AG10803 (cell line): ENCODE measurements around the gene SLC37A1.

Experiments used
- DNase-seq: peaks from one replicate; pipeline ENCODE4 v3.0.0; 2010; ENCODE audit warnings: low read depth
- H3K4me3 ChIP-seq: 2 replicates; pipeline ENCODE4 v1.5.1; 2011; ENCODE audit warnings: mild to moderate bottlenecking, low read length, control low read depth
- TF ChIP-seq, protein P1 (sequence below): conservative IDR thresholded peaks from 2 replicates; pipeline ENCODE4 v1.5.1; 2011; ENCODE audit warnings: mild to moderate bottlenecking, low read length, control low read depth, inconsistent platforms

Gene SLC37A1

GRCh38 chr21:42505090-42505726 lies 8.4 kb upstream of the SLC37A1 start:
- no peak overlapping the region for H3K4me3 ChIP-seq
- TF ChIP-seq, protein P1, sequence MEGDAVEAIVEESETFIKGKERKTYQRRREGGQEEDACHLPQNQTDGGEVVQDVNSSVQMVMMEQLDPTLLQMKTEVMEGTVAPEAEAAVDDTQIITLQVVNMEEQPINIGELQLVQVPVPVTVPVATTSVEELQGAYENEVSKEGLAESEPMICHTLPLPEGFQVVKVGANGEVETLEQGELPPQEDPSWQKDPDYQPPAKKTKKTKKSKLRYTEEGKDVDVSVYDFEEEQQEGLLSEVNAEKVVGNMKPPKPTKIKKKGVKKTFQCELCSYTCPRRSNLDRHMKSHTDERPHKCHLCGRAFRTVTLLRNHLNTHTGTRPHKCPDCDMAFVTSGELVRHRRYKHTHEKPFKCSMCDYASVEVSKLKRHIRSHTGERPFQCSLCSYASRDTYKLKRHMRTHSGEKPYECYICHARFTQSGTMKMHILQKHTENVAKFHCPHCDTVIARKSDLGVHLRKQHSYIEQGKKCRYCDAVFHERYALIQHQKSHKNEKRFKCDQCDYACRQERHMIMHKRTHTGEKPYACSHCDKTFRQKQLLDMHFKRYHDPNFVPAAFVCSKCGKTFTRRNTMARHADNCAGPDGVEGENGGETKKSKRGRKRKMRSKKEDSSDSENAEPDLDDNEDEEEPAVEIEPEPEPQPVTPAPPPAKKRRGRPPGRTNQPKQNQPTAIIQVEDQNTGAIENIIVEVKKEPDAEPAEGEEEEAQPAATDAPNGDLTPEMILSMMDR: no peak
- DNase-seq: no peak

DNA sequence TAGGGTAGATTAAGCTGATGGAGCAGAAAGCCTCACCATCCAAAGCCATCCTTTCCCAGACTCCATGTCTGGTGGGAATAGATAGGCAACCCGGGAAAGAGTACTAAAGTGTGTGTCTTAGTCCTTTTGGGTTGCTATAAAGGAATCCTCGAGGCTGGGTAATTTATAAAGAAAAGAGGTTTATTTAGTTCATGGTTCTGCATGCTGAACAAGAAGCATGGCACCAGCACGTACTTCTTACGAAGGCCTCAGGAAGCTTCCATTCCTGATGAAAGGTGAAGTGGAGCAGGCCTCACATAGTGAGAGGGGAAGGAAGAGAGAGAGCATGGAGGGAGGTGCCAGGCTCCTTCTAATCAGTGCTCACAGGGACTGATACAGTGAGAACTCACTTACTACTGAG lies 6.2 kb upstream of the SLC37A1 start:
- DNase-seq: no peak
- TF ChIP-seq, protein P1: no peak
- no peak overlapping the region for H3K4me3 ChIP-seq

DNA sequence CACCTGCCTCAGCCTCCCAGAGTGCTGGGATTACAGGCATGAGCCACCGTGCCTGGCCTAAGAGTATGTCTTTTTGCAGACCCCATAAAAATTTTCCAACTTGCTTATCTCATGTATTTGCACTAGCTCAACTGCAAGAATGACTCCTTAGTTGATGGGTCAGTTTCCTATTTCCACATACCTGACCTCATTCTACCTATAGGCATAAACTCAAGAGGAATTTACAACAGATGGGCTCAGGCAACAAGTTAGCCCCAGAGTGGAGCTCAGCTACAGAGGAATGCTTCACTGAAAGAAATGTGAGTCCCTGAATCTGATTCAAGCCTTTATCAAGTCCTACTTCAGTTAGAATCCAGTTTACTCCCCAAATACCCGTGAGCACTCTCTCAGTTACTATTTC lies 5.3 kb upstream of the SLC37A1 start:
- H3K4me3 ChIP-seq: no peak overlapping the region
- TF ChIP-seq, protein P1: no peak
- DNase-seq: no peak

DNA sequence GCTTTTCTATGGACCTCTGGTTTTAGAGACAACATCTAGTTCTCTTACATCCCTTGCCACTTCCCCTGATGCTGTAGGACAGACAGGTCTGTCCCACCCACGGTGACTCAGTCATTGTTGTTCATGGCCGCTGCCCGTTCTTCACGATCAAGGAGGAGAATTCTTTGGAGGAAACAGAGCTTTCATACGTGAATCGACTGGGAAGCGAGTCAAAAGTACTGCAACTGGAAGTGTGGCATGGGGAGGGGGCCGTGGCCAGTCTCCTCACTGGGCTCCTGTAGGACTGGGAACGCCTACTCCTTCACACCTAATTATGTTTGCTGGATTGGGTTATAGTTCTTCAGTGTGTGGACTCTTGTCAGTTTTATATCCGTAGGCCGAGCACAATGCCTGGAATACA lies 4.4 kb upstream of the SLC37A1 start:
- H3K4me3 ChIP-seq: no peak overlapping the region
- DNase-seq: no peak
- TF ChIP-seq, protein P1: no peak

GRCh38 chr21:42512346-42513034 lies 1.2 kb upstream of the SLC37A1 start:
- no peak for DNase-seq
- H3K4me3 ChIP-seq: no peak overlapping the region
- TF ChIP-seq, protein P1: no peak

DNA sequence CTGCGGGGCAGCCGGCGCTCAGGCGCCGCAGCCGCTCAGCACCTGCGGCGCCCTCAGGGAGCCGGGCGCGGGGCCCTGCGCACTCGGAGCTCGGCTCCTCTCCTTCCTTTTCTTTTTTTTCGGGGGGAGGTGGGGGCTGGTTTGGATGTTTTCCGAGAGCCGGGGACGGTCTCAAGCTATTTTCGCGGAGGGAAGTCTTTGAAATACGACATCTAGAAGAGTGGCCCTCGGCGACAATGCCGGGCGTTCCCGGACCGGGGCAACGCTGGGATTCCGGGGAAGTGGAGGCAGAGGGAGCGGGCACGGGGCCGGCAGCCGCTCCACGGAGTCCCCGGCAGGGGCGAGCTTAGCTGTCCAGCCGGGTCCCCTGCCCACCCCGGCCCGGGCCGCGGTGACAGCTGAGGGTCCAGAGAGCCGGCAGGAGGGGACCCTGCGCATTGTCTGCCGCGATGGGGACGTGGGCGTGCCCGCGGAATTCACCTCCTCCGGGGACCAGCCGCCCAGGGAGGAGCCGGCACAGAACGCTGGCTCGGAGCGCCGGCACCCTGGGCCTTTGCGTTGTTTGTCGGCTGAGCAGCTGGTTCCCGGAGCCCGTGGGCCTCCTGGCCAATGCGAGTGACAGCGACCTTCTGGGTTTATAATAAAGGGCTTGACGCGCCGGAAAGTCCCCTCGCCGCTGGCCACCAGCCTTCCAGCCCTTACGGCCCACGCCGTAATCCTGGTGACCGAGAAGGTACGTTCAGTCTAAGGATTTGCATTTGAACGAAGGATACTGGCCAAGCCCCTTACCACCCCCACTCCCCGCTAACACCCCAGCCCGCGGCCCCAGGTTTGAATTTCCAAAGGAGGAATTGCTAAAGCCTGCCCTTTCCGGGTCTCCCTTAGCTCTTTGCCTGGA lies 582 bp downstream of the SLC37A1 start:
- TF ChIP-seq, protein P1: no peak
- H3K4me3 ChIP-seq: peak overlapping the region; percentile 46
- DNase-seq: no peak
